ENCODE measurements around the gene NUAK1.
A peak's percentile ranks its signal among the peaks of the same experiment; 100 is the strongest.

NUAK1 gene

GRCh38 chr12:106108185-106108835, 30.4 kb downstream of the NUAK1 start:
- no peak for DNase-seq
- H3K4me3 Mint-ChIP-seq = no peak overlapping the region
- H3K36me3 Mint-ChIP-seq (ENCODE audit: low read depth) = peaks cover 31% of the 10 kb centered on the region
- TF ChIP-seq CTCF (IDR thresholded peaks at IDR 0.05) = no peak
- H3K27me3 Mint-ChIP-seq (ENCODE audit: low read depth, poor library complexity) = peaks cover 3% of the 10 kb centered on the region
- H3K27ac Mint-ChIP-seq = peak overlapping the region; percentile 16
- H3K9me3 Mint-ChIP-seq = no peaks in the 10 kb centered on the region
- H3K4me1 Mint-ChIP-seq = peaks cover 78% of the 10 kb centered on the region

- DNase-seq = no peak
- TF ChIP-seq CTCF (IDR thresholded peaks at IDR 0.05) = no peak
- H3K27ac Mint-ChIP-seq = peak overlapping the region; percentile 46
- H3K4me1 Mint-ChIP-seq = peaks cover 78% of the 10 kb centered on the region
- H3K9me3 Mint-ChIP-seq = no peaks in the 10 kb centered on the region
- peaks cover 3% of the 10 kb centered on the region for H3K27me3 Mint-ChIP-seq (ENCODE audit: low read depth, poor library complexity)
- peaks cover 38% of the 10 kb centered on the region for H3K36me3 Mint-ChIP-seq (ENCODE audit: low read depth)
- peak overlapping the region; percentile 28 for H3K4me3 Mint-ChIP-seq
Observed at GRCh38 chr12:106107566-106107965, 31.2 kb downstream of the NUAK1 start.

- Mint-ChIP-seq H3K4me3 (peak overlapping the region; percentile 16), H3K27me3 (ENCODE audit: low read depth, poor library complexity) (peaks cover 3% of the 10 kb centered on the region), H3K36me3 (ENCODE audit: low read depth) (peaks cover 42% of the 10 kb centered on the region), H3K27ac (peak overlapping the region; percentile 46), H3K9me3 (no peaks in the 10 kb centered on the region), H3K4me1 (peaks cover 74% of the 10 kb centered on the region)
- DNase-seq = no peak
- TF ChIP-seq CTCF (IDR thresholded peaks at IDR 0.05) = no peak
Observed at GRCh38 chr12:106106892-106107291, 31.9 kb downstream of the NUAK1 start.

GRCh38 chr12:106106061-106106566, 32.6 kb downstream of the NUAK1 start:
- H3K4me3 Mint-ChIP-seq = no peak overlapping the region
- H3K9me3 Mint-ChIP-seq = no peaks in the 10 kb centered on the region
- no peak for DNase-seq
- no peak for TF ChIP-seq CTCF (IDR thresholded peaks at IDR 0.05)
- no peak overlapping the region for H3K27ac Mint-ChIP-seq
- peaks cover 50% of the 10 kb centered on the region for H3K36me3 Mint-ChIP-seq (ENCODE audit: low read depth)
- H3K4me1 Mint-ChIP-seq = peaks cover 75% of the 10 kb centered on the region
- peaks cover 3% of the 10 kb centered on the region for H3K27me3 Mint-ChIP-seq (ENCODE audit: low read depth, poor library complexity)

- H3K9me3 Mint-ChIP-seq = no peaks in the 10 kb centered on the region
- TF ChIP-seq CTCF (IDR thresholded peaks at IDR 0.05) = no peak
- H3K4me1 Mint-ChIP-seq = peaks cover 75% of the 10 kb centered on the region
- H3K36me3 Mint-ChIP-seq (ENCODE audit: low read depth) = peaks cover 74% of the 10 kb centered on the region
- peak overlapping the region; percentile 91 for H3K27ac Mint-ChIP-seq
- no peak overlapping the region for H3K4me3 Mint-ChIP-seq
- no peaks in the 10 kb centered on the region for H3K27me3 Mint-ChIP-seq (ENCODE audit: low read depth, poor library complexity)
- no peak for DNase-seq
Observed at GRCh38 chr12:106101803-106102202, 37.0 kb downstream of the NUAK1 start.

- Mint-ChIP-seq H3K27me3 (ENCODE audit: low read depth, poor library complexity) (no peaks in the 10 kb centered on the region), H3K4me1 (peaks cover 85% of the 10 kb centered on the region), H3K36me3 (ENCODE audit: low read depth) (peaks cover 73% of the 10 kb centered on the region), H3K27ac (peak overlapping the region; percentile 81), H3K4me3 (no peak overlapping the region), H3K9me3 (no peaks in the 10 kb centered on the region)
- TF ChIP-seq CTCF (IDR thresholded peaks at IDR 0.05) = no peak
- DNase-seq = no peak
Observed at GRCh38 chr12:106098691-106099200, 40.0 kb downstream of the NUAK1 start.

All from nephron progenitor cell (in vitro differentiated cells).